ENCODE results near the gene SEMA6C.
"Not testable (repeated sequence)": the region's sequence is repeated elsewhere in the genome, so short reads cannot be mapped to it uniquely, and the experiment has no call there.

SEMA6C gene

GRCh38 chr1:151146412-151147131 is at the start of gene SEMA6C:
Gene SEMA6C (minus strand): TSS chr1:151146631. CDS start chr1:151142621, 4,010 bp downstream.
- peak; percentile 82 for DNase-seq

GRCh38 chr1:151194894-151195594 is 48.6 kb upstream of the SEMA6C start:
- DNase-seq = not testable (repeated sequence)

GRCh38 chr1:151193856-151194255 is 47.4 kb upstream of the SEMA6C start:
- no peak for DNase-seq

GRCh38 chr1:151193304-151193703 is 46.9 kb upstream of the SEMA6C start:
- no peak for DNase-seq

- DNase-seq = no peak
These were observed 45.6 kb upstream of the SEMA6C start for GRCh38 chr1:151192047-151192446.

GRCh38 chr1:151189637-151190445 is 43.4 kb upstream of the SEMA6C start, which contains the start of gene VPS72:
Gene VPS72 (minus strand): TSS chr1:151190197. CDS start chr1:151190121, 76 bp downstream.
- DNase-seq = peak; percentile 80

DNA sequence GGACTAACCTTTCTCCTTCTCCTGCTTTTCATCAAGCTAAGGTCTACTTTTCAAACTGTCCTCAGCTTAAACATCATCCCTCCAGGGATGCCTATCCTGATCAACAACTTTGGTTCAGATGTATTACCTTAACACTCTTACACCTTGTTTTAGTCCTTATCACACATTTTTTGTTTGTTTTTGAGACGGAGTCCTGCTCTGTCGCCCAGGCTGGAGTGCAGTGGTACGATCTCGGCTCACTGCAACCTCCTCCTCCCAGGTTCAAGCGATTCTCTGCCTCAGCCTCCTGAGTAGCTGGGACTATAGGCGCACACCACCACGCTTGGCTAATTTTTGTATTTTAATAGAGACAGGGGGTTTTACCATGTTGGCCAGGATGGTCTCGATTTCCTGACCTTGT is 42.2 kb upstream of the SEMA6C start:
- DNase-seq = not testable (repeated sequence)

DNA sequence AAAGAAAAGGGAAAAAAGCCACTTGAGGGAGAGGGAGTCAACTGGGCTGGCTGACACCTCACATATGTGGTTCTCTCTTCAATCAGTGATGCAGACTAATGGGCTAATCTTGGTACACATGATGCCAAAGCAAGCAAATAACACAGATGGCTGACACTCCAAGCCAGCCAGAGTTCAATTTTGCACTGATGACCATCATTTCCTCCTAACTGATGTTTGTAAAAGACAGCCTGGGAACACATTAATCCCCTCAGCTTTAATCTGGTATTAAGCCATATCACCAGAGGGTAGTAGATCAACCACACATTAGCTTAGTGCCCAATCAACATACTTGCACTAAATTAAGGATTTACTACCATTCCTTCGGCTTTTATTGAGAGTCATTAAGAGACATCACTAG is 40.8 kb upstream of the SEMA6C start:
- no peak for DNase-seq

- DNase-seq = no peak
These were observed 37.8 kb upstream of the SEMA6C start for GRCh38 chr1:151184211-151184610.

- DNase-seq = no peak
These were observed 30.1 kb upstream of the SEMA6C start for GRCh38 chr1:151176514-151177045.

- no peak for DNase-seq
These were observed 29.4 kb upstream of the SEMA6C start, which contains the start of gene TMOD4 for GRCh38 chr1:151175863-151176262. Gene TMOD4 (minus strand): TSS chr1:151175981. CDS start chr1:151174875, 1,106 bp downstream.

DNA sequence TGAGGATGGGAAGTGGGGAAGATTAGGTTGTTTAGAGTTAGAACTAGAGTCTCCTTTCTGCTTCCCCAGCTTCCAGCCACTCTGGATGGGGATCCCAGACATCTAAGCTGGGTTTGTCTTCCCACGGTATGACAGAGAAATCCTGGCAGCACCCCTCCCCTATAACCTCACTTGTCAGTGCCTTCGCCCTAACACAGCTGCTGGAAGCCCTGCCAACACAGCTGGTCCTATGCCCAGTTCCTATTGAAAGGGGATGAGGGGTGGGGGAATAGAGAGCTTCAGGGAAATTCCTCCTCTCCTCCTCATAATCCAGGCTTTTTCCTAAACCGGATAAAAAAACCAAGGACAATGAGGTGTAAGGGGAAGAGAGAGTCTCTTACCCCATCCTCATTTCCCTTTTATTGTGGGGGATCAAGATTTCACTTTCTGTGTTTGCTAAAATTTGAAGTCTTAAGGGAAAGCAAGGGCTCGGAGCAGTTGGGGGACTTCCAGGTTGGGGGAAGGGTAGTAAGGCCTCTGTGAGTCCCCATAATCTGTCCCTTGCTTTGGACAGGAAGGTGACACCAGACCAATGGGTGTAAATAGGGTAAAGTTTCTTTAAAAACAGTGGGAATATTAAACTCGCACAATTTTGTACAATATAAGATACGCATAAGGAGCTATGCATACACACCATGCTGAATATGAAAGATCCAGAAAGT is 28.8 kb upstream of the SEMA6C start:
- DNase-seq = no peak

DNA sequence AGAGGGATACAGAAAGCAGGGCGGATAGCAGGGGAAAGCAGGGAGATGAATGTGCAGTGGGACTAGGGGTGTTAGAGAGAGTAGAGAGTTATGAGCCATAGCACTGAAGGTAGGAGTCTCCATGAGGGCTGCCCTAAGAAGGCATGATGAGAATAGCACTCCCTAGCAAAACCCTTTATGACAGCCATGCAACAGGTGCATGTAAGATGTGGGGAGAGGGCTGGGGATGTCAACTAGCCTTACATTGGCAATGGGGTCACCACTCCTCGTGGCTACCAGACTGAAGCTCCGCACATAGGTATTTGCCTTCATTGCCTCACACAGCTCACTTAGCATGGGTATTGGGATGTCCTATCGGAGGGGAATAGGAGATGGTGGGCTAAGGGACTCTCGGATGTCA is 24.8 kb upstream of the SEMA6C start:
- no peak for DNase-seq

DNA sequence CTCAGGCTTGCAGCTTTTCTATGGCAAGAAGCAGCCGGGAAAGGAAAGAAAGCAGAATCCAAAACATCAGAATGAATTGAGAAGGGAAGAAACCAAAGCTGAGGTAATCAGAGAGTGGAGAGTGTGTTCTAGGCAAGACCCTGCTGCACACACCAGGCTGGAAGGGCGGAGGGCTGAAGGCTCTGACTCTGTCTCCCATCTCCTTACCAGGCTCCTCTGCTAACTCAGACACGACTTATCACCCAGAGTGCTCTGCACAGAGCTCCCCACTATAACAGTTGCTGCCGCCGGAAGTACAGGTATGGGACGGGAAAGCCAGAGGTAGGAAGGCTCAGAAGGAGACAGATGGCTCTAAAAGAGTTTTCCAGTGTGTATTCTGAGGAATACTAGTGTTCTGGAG is 20.7 kb upstream of the SEMA6C start:
- DNase-seq = no peak

GRCh38 chr1:151166505-151166956 is 20.1 kb upstream of the SEMA6C start:
- DNase-seq = no peak

DNA sequence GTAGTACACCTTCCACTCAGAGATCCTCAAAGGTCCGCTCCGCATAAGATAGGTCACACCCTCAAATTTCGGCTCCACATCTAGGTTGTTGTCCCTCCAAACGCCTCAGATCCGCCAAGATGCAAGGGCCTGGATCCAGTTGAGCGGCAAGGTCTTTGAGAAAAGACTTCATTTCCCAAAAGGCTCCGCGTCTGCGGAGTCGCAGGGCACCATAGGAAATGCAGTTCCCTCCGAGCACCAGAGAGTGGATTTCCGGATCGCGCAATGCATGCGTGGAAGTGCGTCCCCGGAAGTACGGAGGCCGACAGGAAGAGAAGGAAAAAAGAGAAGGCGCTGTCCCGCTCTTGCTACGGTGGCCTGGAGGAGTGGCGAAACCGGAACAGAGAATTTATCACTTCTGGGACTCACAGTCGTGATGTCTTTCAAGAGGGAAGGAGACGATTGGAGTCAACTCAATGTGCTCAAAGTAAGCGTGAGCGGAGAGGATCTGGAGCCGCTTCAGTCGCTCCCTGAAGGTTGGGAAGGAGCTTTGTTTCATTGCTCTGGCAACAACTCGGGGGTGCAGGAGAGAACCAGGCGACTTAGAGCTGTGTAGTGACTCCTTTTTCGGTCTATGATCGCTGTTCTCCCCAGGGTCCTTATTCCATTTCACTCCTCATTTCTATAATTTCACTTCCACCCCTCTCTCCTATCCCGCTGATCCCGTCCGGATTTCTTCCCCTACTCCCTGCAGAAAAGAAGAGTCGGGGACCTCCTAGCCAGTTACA is 19.5 kb upstream of the SEMA6C start, which contains the start of the genes LYSMD1 and SCNM1:
LYSMD1 (minus strand) TSS at position 165 of the 767 bp plus-strand sequence. CDS start 644 bp downstream, outside the sequence.
SCNM1 (plus strand) TSS at position 407 of the 767 bp plus-strand sequence; CDS start at position 416, 9 bp downstream.
- peak; percentile 93 for DNase-seq

- DNase-seq = no peak
These were observed 18.9 kb upstream of the SEMA6C start for GRCh38 chr1:151165281-151165737.

DNA sequence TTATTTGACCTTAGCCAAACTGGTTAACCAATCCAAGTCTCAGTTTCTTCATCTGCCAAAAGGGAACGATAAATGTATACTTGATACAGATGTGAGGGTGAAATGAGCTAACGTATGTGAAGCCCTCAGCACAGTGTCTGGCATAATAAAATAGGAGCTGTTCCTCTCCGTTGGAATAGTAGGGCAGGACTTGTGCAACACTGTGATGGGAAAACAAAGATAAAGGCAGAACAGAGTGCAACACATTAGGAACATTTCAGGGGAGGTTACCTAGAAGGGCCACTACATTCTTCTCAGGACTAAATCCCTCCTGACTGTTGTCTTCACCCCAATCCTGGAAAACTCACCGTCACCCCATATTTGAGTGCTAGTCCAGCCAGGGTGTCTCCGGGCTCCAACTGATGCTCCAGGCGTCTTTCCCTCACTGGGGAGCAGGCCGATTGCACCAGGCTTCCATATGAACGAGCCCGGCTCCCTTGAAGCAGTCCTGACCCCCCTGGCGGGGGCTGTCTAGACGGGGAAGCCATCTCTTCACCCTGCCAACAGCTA is 18.4 kb upstream of the SEMA6C start:
- DNase-seq = no peak

DNA sequence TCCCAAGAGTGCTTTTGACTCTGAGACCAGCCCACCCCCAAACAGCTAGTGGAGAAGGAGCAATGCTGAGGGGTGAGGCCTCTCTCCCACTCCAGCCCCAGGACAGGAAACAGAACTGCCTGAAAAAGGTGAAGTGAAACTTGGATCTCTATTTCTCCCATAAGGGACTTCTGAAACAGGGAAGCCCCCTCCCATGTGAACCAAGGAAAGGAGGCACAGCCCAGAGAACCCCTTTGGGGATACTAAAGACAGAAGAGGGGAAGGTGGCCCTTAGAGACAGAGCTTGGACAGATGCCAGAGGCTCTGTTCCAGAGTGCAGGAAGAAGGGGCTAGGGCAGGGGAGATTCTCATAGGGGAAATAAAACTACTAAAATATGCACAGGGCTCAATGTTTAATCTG is 12.9 kb upstream of the SEMA6C start:
- no peak for DNase-seq

DNA sequence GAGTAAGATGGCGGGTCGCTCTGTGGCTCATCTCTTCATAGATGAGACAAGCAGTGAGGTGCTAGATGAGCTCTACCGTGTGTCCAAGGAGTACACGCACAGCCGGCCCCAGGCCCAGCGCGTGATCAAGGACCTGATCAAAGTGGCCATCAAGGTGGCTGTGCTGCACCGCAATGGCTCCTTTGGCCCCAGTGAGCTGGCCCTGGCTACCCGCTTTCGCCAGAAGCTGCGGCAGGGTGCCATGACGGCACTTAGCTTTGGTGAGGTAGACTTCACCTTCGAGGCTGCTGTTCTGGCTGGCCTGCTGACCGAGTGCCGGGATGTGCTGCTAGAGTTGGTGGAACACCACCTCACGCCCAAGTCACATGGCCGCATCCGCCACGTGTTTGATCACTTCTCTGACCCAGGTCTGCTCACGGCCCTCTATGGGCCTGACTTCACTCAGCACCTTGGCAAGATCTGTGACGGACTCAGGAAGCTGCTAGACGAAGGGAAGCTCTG is 12.4 kb upstream of the SEMA6C start:
- DNase-seq = no peak

- DNase-seq = peak; percentile 26
These were observed 11.9 kb upstream of the SEMA6C start for GRCh38 chr1:151158326-151158725.

Measured in activated CD4-positive, alpha-beta T cell treated with anti-CD3 and anti-CD28 coated beads, Interleukin-2, amount 50 U/mL, for 1 hour (primary cell).